Activated naive CD8-positive, alpha-beta T cell treated with anti-CD3 and anti-CD28 coated beads, Interleukin-2, amount 10 ng/mL, durations not matched to agents 7 days and 5 days (primary cell): ENCODE measurements around the gene RIMKLB. TPM values are rescaled to one million over a fixed set of nuclear protein-coding genes. Genes with fewer than 3 reads are reported as not detected.

ENCODE experiments used
- ATAC-seq: fragments of 150-1000 bp; cut with Tn5 transposase; one replicate; pipeline ENCODE4 v1.10.0; 2021; ENCODE audit warnings: low read depth, moderate library complexity
- POLR2A ChIA-PET: fragments of 350-600 bp; sonication (Branson Sonifier 250); formaldehyde crosslinking; loops from one replicate; lab custom pipeline; 2021; ENCODE audit warnings: antibody characterized with exemption; lab: Charles Lee
- DNase-seq: peaks from one replicate; pipeline ENCODE4 v3.0.0; 2021
- H3K27ac Mint-ChIP-seq: one replicate; pipeline ENCODE4 v1.8.0; 2022; ENCODE audit warnings: mild to moderate bottlenecking, mixed read lengths
- H3K27me3 Mint-ChIP-seq: one replicate; pipeline ENCODE4 v1.8.0; 2022; ENCODE audit warnings: mild to moderate bottlenecking, moderate library complexity, mixed read lengths
- H3K36me3 Mint-ChIP-seq: one replicate; pipeline ENCODE4 v1.8.0; 2021; ENCODE audit warnings: mild to moderate bottlenecking, mixed read lengths
- H3K4me1 Mint-ChIP-seq: one replicate; pipeline ENCODE4 v1.8.0; 2021; ENCODE audit warnings: mixed read lengths
- H3K4me3 Mint-ChIP-seq: one replicate; pipeline ENCODE4 v1.8.0; 2022; ENCODE audit warnings: mild to moderate bottlenecking, moderate library complexity, mixed read lengths
- H3K9me3 Mint-ChIP-seq: one replicate; pipeline ENCODE4 v1.8.0; 2021; ENCODE audit warnings: mixed read lengths
- total RNA-seq, 2 experiments: library from RNA; stranded (reverse); gene quantifications; one replicate each; pipeline ENCODE4 v1.2.3, GENCODE V29; 2021

The RIMKLB gene
- total RNA-seq, 2 experiments from 2014 or later, result 15.5 to 17.9 TPM

GRCh38 chr12:8821591-8821990 lies 123.8 kb downstream of the RIMKLB start:
- no peak for ATAC-seq
- Mint-ChIP-seq H3K27ac (no peak overlapping the region), H3K36me3 (no peaks in the 10 kb centered on the region), H3K4me3 (no peak overlapping the region), H3K9me3 (peaks cover 2% of the 10 kb centered on the region), H3K27me3 (peaks cover 20% of the 10 kb centered on the region), H3K4me1 (no peaks in the 10 kb centered on the region)
- no peak for DNase-seq
- POLR2A ChIA-PET, result no interaction called here

GRCh38 chr12:8822298-8822697 lies 124.5 kb downstream of the RIMKLB start, which contains the start of gene A2ML1:
Gene A2ML1, plus strand, starts transcription at chr12:8822621. Its CDS starts 31 bp downstream, at chr12:8822652.
- POLR2A ChIA-PET, result no interaction called here
- Mint-ChIP-seq H3K27ac (no peak within 1 kb of the TSS), H3K9me3 (peaks cover 2% of the 10 kb centered on the region), H3K4me3 (no peak within 1 kb of the TSS), H3K36me3 (no peaks in the 10 kb centered on the region), H3K27me3 (peaks cover 24% of the 10 kb centered on the region), H3K4me1 (no peaks in the 10 kb centered on the region)
- DNase-seq, result no peak
- no peak for ATAC-seq

- no peaks in the 10 kb centered on the region for H3K4me1 Mint-ChIP-seq
- ATAC-seq (no peak), DNase-seq (no peak)
- no peak overlapping the region for H3K27ac Mint-ChIP-seq
- H3K9me3 Mint-ChIP-seq, result peaks cover 2% of the 10 kb centered on the region
- no peak overlapping the region for H3K4me3 Mint-ChIP-seq
- POLR2A ChIA-PET, result no interaction called here
- H3K27me3 Mint-ChIP-seq, result peaks cover 24% of the 10 kb centered on the region
- no peaks in the 10 kb centered on the region for H3K36me3 Mint-ChIP-seq
Observed at GRCh38 chr12:8823565-8824300, 125.9 kb downstream of the RIMKLB start.

GRCh38 chr12:8827551-8828256 lies 129.9 kb downstream of the RIMKLB start:
- H3K4me3 Mint-ChIP-seq, result no peak overlapping the region
- peaks cover 2% of the 10 kb centered on the region for H3K9me3 Mint-ChIP-seq
- ATAC-seq, result no peak
- peaks cover 22% of the 10 kb centered on the region for H3K27me3 Mint-ChIP-seq
- no peaks in the 10 kb centered on the region for H3K4me1 Mint-ChIP-seq
- POLR2A ChIA-PET, result no interaction called here
- no peak overlapping the region for H3K27ac Mint-ChIP-seq
- no peak for DNase-seq
- no peaks in the 10 kb centered on the region for H3K36me3 Mint-ChIP-seq

GRCh38 chr12:8828257-8829124 lies 130.7 kb downstream of the RIMKLB start:
- Mint-ChIP-seq H3K27me3 (peaks cover 22% of the 10 kb centered on the region), H3K27ac (no peak overlapping the region), H3K4me3 (no peak overlapping the region), H3K36me3 (no peaks in the 10 kb centered on the region), H3K9me3 (peaks cover 2% of the 10 kb centered on the region), H3K4me1 (no peaks in the 10 kb centered on the region)
- POLR2A ChIA-PET, result no interaction called here
- DNase-seq, result no peak
- ATAC-seq, result no peak

- POLR2A ChIA-PET, result no interaction called here
- H3K9me3 Mint-ChIP-seq, result peaks cover 2% of the 10 kb centered on the region
- no peak for DNase-seq
- no peaks in the 10 kb centered on the region for H3K36me3 Mint-ChIP-seq
- no peak overlapping the region for H3K4me3 Mint-ChIP-seq
- no peak for ATAC-seq
- peaks cover 21% of the 10 kb centered on the region for H3K27me3 Mint-ChIP-seq
- H3K4me1 Mint-ChIP-seq, result no peaks in the 10 kb centered on the region
- no peak overlapping the region for H3K27ac Mint-ChIP-seq
Observed at GRCh38 chr12:8829125-8829518, 131.3 kb downstream of the RIMKLB start.

- H3K4me3 Mint-ChIP-seq, result no peak overlapping the region
- peaks cover 16% of the 10 kb centered on the region for H3K27me3 Mint-ChIP-seq
- H3K36me3 Mint-ChIP-seq, result no peaks in the 10 kb centered on the region
- POLR2A ChIA-PET, result no interaction called here
- H3K4me1 Mint-ChIP-seq, result no peaks in the 10 kb centered on the region
- peaks cover 2% of the 10 kb centered on the region for H3K9me3 Mint-ChIP-seq
- DNase-seq (no peak), ATAC-seq (no peak)
- H3K27ac Mint-ChIP-seq, result no peak overlapping the region
Observed at GRCh38 chr12:8829621-8830020, 131.8 kb downstream of the RIMKLB start.

GRCh38 chr12:8831116-8831515 lies 133.3 kb downstream of the RIMKLB start:
- no peak overlapping the region for H3K27ac Mint-ChIP-seq
- peaks cover 10% of the 10 kb centered on the region for H3K27me3 Mint-ChIP-seq
- no peaks in the 10 kb centered on the region for H3K36me3 Mint-ChIP-seq
- POLR2A ChIA-PET, result no interaction called here
- DNase-seq (no peak), ATAC-seq (no peak)
- H3K4me1 Mint-ChIP-seq, result no peaks in the 10 kb centered on the region
- H3K9me3 Mint-ChIP-seq, result no peaks in the 10 kb centered on the region
- H3K4me3 Mint-ChIP-seq, result no peak overlapping the region

GRCh38 chr12:8832500-8832899 lies 134.7 kb downstream of the RIMKLB start:
- Mint-ChIP-seq H3K27me3 (peaks cover 4% of the 10 kb centered on the region), H3K27ac (no peak overlapping the region), H3K4me1 (no peaks in the 10 kb centered on the region), H3K4me3 (no peak overlapping the region), H3K36me3 (no peaks in the 10 kb centered on the region), H3K9me3 (no peaks in the 10 kb centered on the region)
- ATAC-seq (no peak), DNase-seq (no peak)
- POLR2A ChIA-PET, result no interaction called here

Other genes starting within 250 kb of the RIMKLB start
- gene CLEC6A, start 242.0 kb upstream of the RIMKLB start, total RNA-seq, result not detected
- not detected for gene CLEC4D, start 184.5 kb upstream of the RIMKLB start, total RNA-seq
- not detected for gene CLEC4E, start 157.1 kb upstream of the RIMKLB start, total RNA-seq
- gene AICDA, start 85.1 kb upstream of the RIMKLB start, total RNA-seq, result not detected
- not detected for gene MFAP5, start 35.2 kb upstream of the RIMKLB start, total RNA-seq
- not detected for gene A2ML1, start 124.6 kb downstream of the RIMKLB start, total RNA-seq
- gene PHC1, start 216.5 kb downstream of the RIMKLB start, total RNA-seq, result 10 to 100 TPM; 20.6 to 23.9 TPM